ENCODE results near the gene RAD51D. TPM values are rescaled to one million over a fixed set of nuclear protein-coding genes. Genes with fewer than 3 reads are reported as not detected.
A peak's percentile ranks its signal among the peaks of the same experiment; 100 is the strongest.

Gene RAD51D
- polyA plus RNA-seq, 1 donor (not counting 4 experiments of a cell fraction or from before 2014, with no cell fraction given), result 4.9 TPM

DNA sequence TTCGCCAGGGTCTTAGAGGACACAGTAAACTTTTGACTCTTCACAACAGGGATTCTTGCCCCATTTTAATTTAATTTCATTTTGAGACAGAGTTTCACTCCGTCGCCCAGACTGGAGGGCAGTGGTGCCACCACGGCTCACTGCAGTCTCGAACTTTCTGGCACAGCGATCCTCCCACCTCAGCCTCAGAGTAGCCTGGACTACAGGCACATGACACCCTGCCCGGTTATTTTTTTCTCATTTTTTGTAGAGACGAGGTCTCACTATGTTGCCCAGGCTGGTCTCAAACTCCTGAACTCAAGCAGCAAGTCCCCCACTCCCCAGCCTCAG lies 22.8 kb upstream of the RAD51D start:
- no peaks in the 10 kb centered on the region for H3K27me3 ChIP-seq (ENCODE audit: control insufficient read depth, extremely low read depth, insufficient read depth, low read length)
- FAIRE-seq, result no peak
- H2AFZ ChIP-seq (ENCODE audit: control insufficient read depth, low read length), result no peak overlapping the region
- no peaks in the 10 kb centered on the region for H4K20me1 ChIP-seq (ENCODE audit: control insufficient read depth, extremely low read depth, insufficient read depth, low read length)
- dilution Hi-C loops (cut with MboI; ENCODE audit: extremely low pct_ligation_motif_present, low sequenced_read_pairs), result no loop called here
- TF ChIP-seq, protein P1, sequence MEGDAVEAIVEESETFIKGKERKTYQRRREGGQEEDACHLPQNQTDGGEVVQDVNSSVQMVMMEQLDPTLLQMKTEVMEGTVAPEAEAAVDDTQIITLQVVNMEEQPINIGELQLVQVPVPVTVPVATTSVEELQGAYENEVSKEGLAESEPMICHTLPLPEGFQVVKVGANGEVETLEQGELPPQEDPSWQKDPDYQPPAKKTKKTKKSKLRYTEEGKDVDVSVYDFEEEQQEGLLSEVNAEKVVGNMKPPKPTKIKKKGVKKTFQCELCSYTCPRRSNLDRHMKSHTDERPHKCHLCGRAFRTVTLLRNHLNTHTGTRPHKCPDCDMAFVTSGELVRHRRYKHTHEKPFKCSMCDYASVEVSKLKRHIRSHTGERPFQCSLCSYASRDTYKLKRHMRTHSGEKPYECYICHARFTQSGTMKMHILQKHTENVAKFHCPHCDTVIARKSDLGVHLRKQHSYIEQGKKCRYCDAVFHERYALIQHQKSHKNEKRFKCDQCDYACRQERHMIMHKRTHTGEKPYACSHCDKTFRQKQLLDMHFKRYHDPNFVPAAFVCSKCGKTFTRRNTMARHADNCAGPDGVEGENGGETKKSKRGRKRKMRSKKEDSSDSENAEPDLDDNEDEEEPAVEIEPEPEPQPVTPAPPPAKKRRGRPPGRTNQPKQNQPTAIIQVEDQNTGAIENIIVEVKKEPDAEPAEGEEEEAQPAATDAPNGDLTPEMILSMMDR (optimal IDR thresholded peaks at IDR 0.05 in 1 of 3, IDR thresholded peaks at IDR 0.05 in 1 of 3, conservative IDR thresholded peaks at IDR 0.05 in 1 of 3; ENCODE audit: extremely low read depth in 1 of 3, insufficient read depth in 2 of 3, low read length in 3 of 3), result no peak
- TF ChIP-seq EZH2 (IDR thresholded peaks at IDR 0.05; ENCODE audit: low read length), result no peak
- H3K9me3 ChIP-seq (ENCODE audit: control insufficient read depth, low read depth, low read length), result no peaks in the 10 kb centered on the region
- H3K36me3 ChIP-seq (ENCODE audit: control insufficient read depth in 2 of 2, extremely low read depth in 1 of 2, insufficient read depth in 2 of 2, low read length in 2 of 2), result peaks cover 16 to 19% of the 10 kb centered on the region in 2 experiments
- H3K27ac ChIP-seq (ENCODE audit: control insufficient read depth, insufficient read depth, low read length), result no peak overlapping the region
- H3K9ac ChIP-seq (ENCODE audit: control insufficient read depth, extremely low read depth, insufficient read depth, low read length), result no peak overlapping the region
- peak overlapping the region in 2 of 3 experiments; percentile 84 to 100 for H3K4me3 ChIP-seq (ENCODE audit: control insufficient read depth in 2 of 3, extremely low read depth in 1 of 3, insufficient read depth in 2 of 3, low read depth in 1 of 3, low read length in 3 of 3)
- DNase-seq (ENCODE audit: low read depth, low spot score), result no peak
- H3K9me1 ChIP-seq (ENCODE audit: control insufficient read depth, extremely low read depth, insufficient read depth, low read length), result peaks cover 2% of the 10 kb centered on the region
- H3K4me1 ChIP-seq (ENCODE audit: control insufficient read depth, extremely low read depth, insufficient read depth, low read length), result peaks cover 4% of the 10 kb centered on the region
- H3K4me2 ChIP-seq (ENCODE audit: control insufficient read depth, extremely low read depth, insufficient read depth, low read depth, low read length), result peak overlapping the region; percentile 8
- H3K79me2 ChIP-seq (ENCODE audit: control insufficient read depth, insufficient read depth, low read length), result peaks cover 26% of the 10 kb centered on the region

DNA sequence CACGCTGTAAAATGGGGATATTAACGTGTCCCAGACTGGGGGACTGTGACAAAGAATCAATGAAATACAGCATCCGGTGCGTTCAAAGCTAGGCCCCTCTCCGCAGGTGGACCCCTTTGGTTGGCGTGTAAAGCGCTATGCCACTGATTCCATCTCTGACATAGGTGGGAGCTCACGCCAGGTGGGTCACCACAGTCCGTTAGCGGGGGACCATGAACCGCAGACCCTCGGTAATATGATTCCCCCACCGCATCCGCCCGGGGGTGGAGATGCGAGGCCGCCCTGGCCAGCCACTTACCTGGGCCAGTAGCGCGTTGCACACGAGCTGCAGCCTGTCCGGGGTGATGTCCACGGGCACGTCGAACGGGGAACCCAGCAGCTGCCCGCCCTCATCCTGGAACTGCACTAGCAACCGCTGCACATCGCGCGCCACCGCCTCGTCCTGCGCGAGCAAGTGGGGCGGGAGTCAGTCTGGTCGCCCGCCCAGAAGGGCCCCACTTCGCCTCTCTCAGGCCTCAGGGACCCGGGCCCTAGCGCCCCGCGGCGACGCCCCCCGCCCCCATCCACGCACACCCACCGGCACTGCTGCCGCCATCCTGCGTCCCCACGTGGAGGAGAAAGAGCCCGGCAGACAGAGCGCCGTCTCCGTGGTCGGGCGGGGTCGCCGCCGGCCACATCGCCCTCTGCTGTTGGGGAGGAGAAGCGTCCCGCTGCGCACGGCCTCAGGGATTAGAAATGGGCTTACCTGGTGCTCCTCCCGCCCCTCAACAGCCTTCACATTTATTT lies 22.2 kb upstream of the RAD51D start, which contains the start of gene NLE1:
Gene NLE1, minus strand, starts transcription at position 623 of the 786 bp plus-strand sequence. Its CDS starts 28 bp downstream, at position 595.
- peak within 1 kb of the TSS; percentile 92 for H3K9ac ChIP-seq (ENCODE audit: control insufficient read depth, extremely low read depth, insufficient read depth, low read length)
- H2AFZ ChIP-seq (ENCODE audit: control insufficient read depth, low read length), result peak within 1 kb of the TSS; percentile 87
- peak within 1 kb of the TSS; percentile 77 for H3K4me2 ChIP-seq (ENCODE audit: control insufficient read depth, extremely low read depth, insufficient read depth, low read depth, low read length)
- dilution Hi-C loops (cut with MboI; ENCODE audit: extremely low pct_ligation_motif_present, low sequenced_read_pairs), result no loop called here
- peak within 1 kb of the TSS; percentile 76 for H3K27ac ChIP-seq (ENCODE audit: control insufficient read depth, insufficient read depth, low read length)
- H3K79me2 ChIP-seq (ENCODE audit: control insufficient read depth, insufficient read depth, low read length), result peaks cover 26% of the 10 kb centered on the region
- H4K20me1 ChIP-seq (ENCODE audit: control insufficient read depth, extremely low read depth, insufficient read depth, low read length), result no peaks in the 10 kb centered on the region
- H3K9me1 ChIP-seq (ENCODE audit: control insufficient read depth, extremely low read depth, insufficient read depth, low read length), result peaks cover 2% of the 10 kb centered on the region
- TF ChIP-seq, protein P1 (optimal IDR thresholded peaks at IDR 0.05 in 1 of 3, IDR thresholded peaks at IDR 0.05 in 1 of 3, conservative IDR thresholded peaks at IDR 0.05 in 1 of 3; ENCODE audit: extremely low read depth in 1 of 3, insufficient read depth in 2 of 3, low read length in 3 of 3), result peak; percentile 76 to 99 (median 97)
- no peak for TF ChIP-seq EZH2 (IDR thresholded peaks at IDR 0.05; ENCODE audit: low read length)
- H3K4me3 ChIP-seq (ENCODE audit: control insufficient read depth in 2 of 3, extremely low read depth in 1 of 3, insufficient read depth in 2 of 3, low read depth in 1 of 3, low read length in 3 of 3), result peak within 1 kb of the TSS; percentile 84 to 100 (median 99)
- DNase-seq (ENCODE audit: low read depth, low spot score), result no peak
- H3K4me1 ChIP-seq (ENCODE audit: control insufficient read depth, extremely low read depth, insufficient read depth, low read length), result peaks cover 4% of the 10 kb centered on the region
- H3K27me3 ChIP-seq (ENCODE audit: control insufficient read depth, extremely low read depth, insufficient read depth, low read length), result no peaks in the 10 kb centered on the region
- peaks cover 20 to 25% of the 10 kb centered on the region in 2 experiments for H3K36me3 ChIP-seq (ENCODE audit: control insufficient read depth in 2 of 2, extremely low read depth in 1 of 2, insufficient read depth in 2 of 2, low read length in 2 of 2)
- H3K9me3 ChIP-seq (ENCODE audit: control insufficient read depth, low read depth, low read length), result no peaks in the 10 kb centered on the region
- FAIRE-seq, result peak; percentile 39

Measured in keratinocyte (primary cell).